ENCODE data around the gene RNF208.

The RNF208 gene

GRCh38 chr9:137187386-137187785 is 34.7 kb downstream of the RNF208 start:
- no peaks in the 10 kb centered on the region for H3K9me2 ChIP-seq (replicated peaks; ENCODE audit: low read depth, low read length)
- H3K36me3 ChIP-seq (ENCODE audit: insufficient read depth, low read length), result peaks cover 15% of the 10 kb centered on the region; the same call in 1 of the 2 replicates
- peaks cover 55% of the 10 kb centered on the region for H3K79me2 ChIP-seq (ENCODE audit: insufficient read depth, low read length)
- peaks cover 8% of the 10 kb centered on the region; the same call in 1 of the 2 replicates for H3F3A ChIP-seq (ENCODE audit: low read depth)
- H4K20me1 ChIP-seq (ENCODE audit: insufficient read depth, low read length, poor library complexity, severe bottlenecking), result peaks cover 26% of the 10 kb centered on the region
- peak overlapping the region; percentile 88 for H3K9ac ChIP-seq (ENCODE audit: low read depth, low read length, poor library complexity, severe bottlenecking)
- peak overlapping the region; percentile 91 for H3K4me2 ChIP-seq (ENCODE audit: low read depth, low read length, poor library complexity, severe bottlenecking)
- peaks cover 20% of the 10 kb centered on the region for H3K4me1 ChIP-seq (ENCODE audit: insufficient read depth, low read length, poor library complexity, severe bottlenecking)
- TF ChIP-seq, protein P1, sequence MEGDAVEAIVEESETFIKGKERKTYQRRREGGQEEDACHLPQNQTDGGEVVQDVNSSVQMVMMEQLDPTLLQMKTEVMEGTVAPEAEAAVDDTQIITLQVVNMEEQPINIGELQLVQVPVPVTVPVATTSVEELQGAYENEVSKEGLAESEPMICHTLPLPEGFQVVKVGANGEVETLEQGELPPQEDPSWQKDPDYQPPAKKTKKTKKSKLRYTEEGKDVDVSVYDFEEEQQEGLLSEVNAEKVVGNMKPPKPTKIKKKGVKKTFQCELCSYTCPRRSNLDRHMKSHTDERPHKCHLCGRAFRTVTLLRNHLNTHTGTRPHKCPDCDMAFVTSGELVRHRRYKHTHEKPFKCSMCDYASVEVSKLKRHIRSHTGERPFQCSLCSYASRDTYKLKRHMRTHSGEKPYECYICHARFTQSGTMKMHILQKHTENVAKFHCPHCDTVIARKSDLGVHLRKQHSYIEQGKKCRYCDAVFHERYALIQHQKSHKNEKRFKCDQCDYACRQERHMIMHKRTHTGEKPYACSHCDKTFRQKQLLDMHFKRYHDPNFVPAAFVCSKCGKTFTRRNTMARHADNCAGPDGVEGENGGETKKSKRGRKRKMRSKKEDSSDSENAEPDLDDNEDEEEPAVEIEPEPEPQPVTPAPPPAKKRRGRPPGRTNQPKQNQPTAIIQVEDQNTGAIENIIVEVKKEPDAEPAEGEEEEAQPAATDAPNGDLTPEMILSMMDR (conservative IDR thresholded peaks at IDR 0.05; ENCODE audit: low read length), result no peak
- TF ChIP-seq EZH2phosphoT487 (IDR thresholded peaks at IDR 0.05; ENCODE audit: borderline replicate concordance), result no peak
- peak overlapping the region; percentile 96 for H3K4me3 ChIP-seq (ENCODE audit: low read length, poor library complexity, severe bottlenecking)
- H3K27me3 ChIP-seq (ENCODE audit: insufficient read depth, low read length, poor library complexity, severe bottlenecking), result no peaks in the 10 kb centered on the region
- H2AFZ ChIP-seq (ENCODE audit: low read length), result no peak overlapping the region
- no peaks in the 10 kb centered on the region for H3K9me3 ChIP-seq (ENCODE audit: insufficient read depth, low read depth, low read length)

DNA sequence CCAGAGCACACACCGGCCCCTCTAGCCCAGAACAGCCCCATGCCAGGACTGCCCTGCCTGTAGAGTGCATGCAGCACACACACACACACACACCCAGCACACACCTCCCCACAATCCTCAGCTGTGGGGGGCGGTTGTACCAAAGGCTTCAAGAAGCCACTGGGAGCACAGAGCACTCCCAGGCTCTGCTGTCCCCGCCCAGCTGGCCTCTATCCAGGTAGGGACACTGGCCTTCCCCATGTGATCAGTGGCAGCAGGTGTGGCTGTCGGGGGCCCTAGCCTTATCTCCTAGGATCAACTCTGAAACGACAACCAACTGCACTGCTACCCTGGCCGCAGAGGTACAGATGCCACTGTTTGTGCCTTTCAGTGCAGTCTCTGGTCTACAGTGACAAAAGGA is 35.7 kb downstream of the RNF208 start:
- Histone ChIP-seq H4K20me1 (ENCODE audit: insufficient read depth, low read length, poor library complexity, severe bottlenecking) (peaks cover 26% of the 10 kb centered on the region), H3K9me2 (replicated peaks; ENCODE audit: low read depth, low read length) (no peaks in the 10 kb centered on the region), H3K4me3 (ENCODE audit: low read length, poor library complexity, severe bottlenecking) (peak overlapping the region; percentile 96), H3K9me3 (ENCODE audit: insufficient read depth, low read depth, low read length) (no peaks in the 10 kb centered on the region), H3K36me3 (ENCODE audit: insufficient read depth, low read length) (peaks cover 15% of the 10 kb centered on the region; the same call in 1 of the 2 replicates), H3F3A (ENCODE audit: low read depth) (peaks cover 8% of the 10 kb centered on the region; the same call in 1 of the 2 replicates), H3K9ac (ENCODE audit: low read depth, low read length, poor library complexity, severe bottlenecking) (no peak overlapping the region), H2AFZ (ENCODE audit: low read length) (no peak overlapping the region), H3K4me2 (ENCODE audit: low read depth, low read length, poor library complexity, severe bottlenecking) (peak overlapping the region; percentile 91), H3K4me1 (ENCODE audit: insufficient read depth, low read length, poor library complexity, severe bottlenecking) (peaks cover 20% of the 10 kb centered on the region), H3K79me2 (ENCODE audit: insufficient read depth, low read length) (peaks cover 54% of the 10 kb centered on the region), H3K27me3 (ENCODE audit: insufficient read depth, low read length, poor library complexity, severe bottlenecking) (no peaks in the 10 kb centered on the region)
- no peak for TF ChIP-seq EZH2phosphoT487 (IDR thresholded peaks at IDR 0.05; ENCODE audit: borderline replicate concordance)
- TF ChIP-seq, protein P1 (conservative IDR thresholded peaks at IDR 0.05; ENCODE audit: low read length), result no peak

GRCh38 chr9:137185921-137186320 is 36.1 kb downstream of the RNF208 start:
- peak overlapping the region; percentile 91 for H3K4me2 ChIP-seq (ENCODE audit: low read depth, low read length, poor library complexity, severe bottlenecking)

More at GRCh38 chr9:137185921-137186320, 36.1 kb downstream of the RNF208 start:
- Histone ChIP-seq H3F3A (ENCODE audit: low read depth) (peaks cover 8% of the 10 kb centered on the region; the same call in 1 of the 2 replicates), H3K4me1 (ENCODE audit: insufficient read depth, low read length, poor library complexity, severe bottlenecking) (peaks cover 20% of the 10 kb centered on the region), H3K4me3 (ENCODE audit: low read length, poor library complexity, severe bottlenecking) (peak overlapping the region; percentile 96), H3K27me3 (ENCODE audit: insufficient read depth, low read length, poor library complexity, severe bottlenecking) (no peaks in the 10 kb centered on the region), H3K9ac (ENCODE audit: low read depth, low read length, poor library complexity, severe bottlenecking) (no peak overlapping the region), H3K36me3 (ENCODE audit: insufficient read depth, low read length) (peaks cover 14% of the 10 kb centered on the region; the same call in 1 of the 2 replicates), H3K79me2 (ENCODE audit: insufficient read depth, low read length) (peaks cover 49% of the 10 kb centered on the region), H2AFZ (ENCODE audit: low read length) (no peak overlapping the region), H3K9me2 (replicated peaks; ENCODE audit: low read depth, low read length) (no peaks in the 10 kb centered on the region), H3K9me3 (ENCODE audit: insufficient read depth, low read depth, low read length) (no peaks in the 10 kb centered on the region), H4K20me1 (ENCODE audit: insufficient read depth, low read length, poor library complexity, severe bottlenecking) (peaks cover 26% of the 10 kb centered on the region)
- TF ChIP-seq, protein P1 (conservative IDR thresholded peaks at IDR 0.05; ENCODE audit: low read length), result no peak
- TF ChIP-seq EZH2phosphoT487 (IDR thresholded peaks at IDR 0.05; ENCODE audit: borderline replicate concordance), result no peak
